GM19238 (cell line): ENCODE results near the gene FNIP2.
"Not testable (repeated sequence)": the region's sequence is repeated elsewhere in the genome, so short reads cannot be mapped to it uniquely, and the experiment has no call there.

Experiments
- DNase-seq: peaks from one replicate; pipeline ENCODE4 v3.0.0; 2011; ENCODE audit warnings: low spot score; ENCODE audit not compliant: insufficient read length

Gene FNIP2

GRCh38 chr4:158768555-158769174, at the start of gene FNIP2:
FNIP2 (plus strand) TSS chr4:158769026; CDS start chr4:158769213, 187 bp downstream.
- peak; percentile 75 for DNase-seq

GRCh38 chr4:158721680-158722079, 47.1 kb upstream of the FNIP2 start:
- DNase-seq = no peak

- DNase-seq = no peak
These were observed 46.4 kb upstream of the FNIP2 start for GRCh38 chr4:158722291-158722916.

GRCh38 chr4:158722917-158723793, 45.7 kb upstream of the FNIP2 start, which contains the start of gene PPID:
PPID (minus strand) TSS chr4:158723396; CDS start chr4:158723288, 108 bp downstream.
- peak; percentile 74 for DNase-seq

GRCh38 chr4:158724637-158725036, 44.2 kb upstream of the FNIP2 start:
- DNase-seq = no peak

- no peak for DNase-seq
These were observed 42.2 kb upstream of the FNIP2 start for GRCh38 chr4:158726633-158727032.

- no peak for DNase-seq
These were observed 40.6 kb upstream of the FNIP2 start for GRCh38 chr4:158728236-158728635.

GRCh38 chr4:158729716-158730559, 38.9 kb upstream of the FNIP2 start:
- DNase-seq = peak; percentile 39

GRCh38 chr4:158738866-158739265, 30.0 kb upstream of the FNIP2 start:
- DNase-seq = no peak

- DNase-seq = no peak
These were observed 29.2 kb upstream of the FNIP2 start for GRCh38 chr4:158739600-158739999.

- no peak for DNase-seq
These were observed 27.4 kb upstream of the FNIP2 start for GRCh38 chr4:158741326-158742021.

GRCh38 chr4:158746537-158746936, 22.3 kb upstream of the FNIP2 start:
- DNase-seq = not testable (repeated sequence)

GRCh38 chr4:158750379-158750778, 18.4 kb upstream of the FNIP2 start:
- no peak for DNase-seq

- DNase-seq = no peak
These were observed 14.2 kb upstream of the FNIP2 start for GRCh38 chr4:158754385-158755180.

GRCh38 chr4:158755819-158756218, 13.0 kb upstream of the FNIP2 start:
- not testable (repeated sequence) for DNase-seq

GRCh38 chr4:158756588-158756987, 12.2 kb upstream of the FNIP2 start:
- no peak for DNase-seq

GRCh38 chr4:158758142-158758541, 10.7 kb upstream of the FNIP2 start:
- DNase-seq = no peak

- DNase-seq = no peak
These were observed 10.1 kb upstream of the FNIP2 start for GRCh38 chr4:158758703-158759102.

GRCh38 chr4:158759539-158759938, 9.3 kb upstream of the FNIP2 start:
- not testable (repeated sequence) for DNase-seq

- DNase-seq = no peak
These were observed 8.0 kb upstream of the FNIP2 start for GRCh38 chr4:158760866-158761265.
